ENCODE results near the gene WDR86.

WDR86 gene

DNA sequence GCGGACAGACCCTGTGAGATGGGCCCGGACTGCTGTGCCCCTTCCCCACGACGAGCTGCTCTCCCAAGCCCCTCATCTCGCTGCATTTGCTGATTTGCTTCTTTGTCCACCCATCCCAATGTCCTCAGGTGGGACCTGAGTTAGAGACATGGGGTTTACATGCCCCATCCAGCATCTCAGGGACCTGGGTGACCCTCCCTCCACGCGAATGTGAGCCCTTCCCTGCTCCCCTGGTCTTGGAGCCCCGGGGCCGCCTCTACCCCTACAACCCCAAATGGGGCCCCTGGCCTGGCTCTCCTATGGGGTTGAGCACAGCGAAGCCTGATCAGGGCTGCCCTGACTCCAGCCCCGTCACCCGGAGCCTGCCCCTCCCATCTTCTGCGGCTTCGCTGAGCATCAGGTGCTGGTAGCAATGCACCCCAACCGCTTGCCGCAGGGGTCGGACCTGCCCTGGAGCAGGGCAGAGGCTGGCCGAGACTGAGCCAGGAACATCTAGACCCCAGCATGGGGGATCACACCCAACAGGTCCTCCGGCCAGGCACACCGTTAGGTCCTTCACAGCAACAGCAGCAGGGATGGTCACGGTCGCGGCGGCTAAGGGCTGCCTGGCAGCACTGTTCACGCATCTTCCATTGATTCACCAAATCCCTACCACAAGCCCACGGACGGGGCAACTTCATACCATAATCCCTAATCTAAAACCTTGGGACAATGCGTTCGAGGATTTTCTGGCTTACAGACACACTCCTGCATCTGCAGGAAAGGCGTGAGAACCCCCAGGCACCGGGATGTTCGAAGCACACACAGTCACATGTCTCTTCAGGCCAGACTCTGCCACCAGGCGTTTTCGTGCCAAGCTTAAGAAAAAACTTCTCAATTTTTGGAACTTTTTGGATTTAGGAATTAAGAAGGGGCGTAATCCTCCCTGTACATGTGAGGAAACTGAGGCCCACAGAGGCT, 15.5 kb downstream of the WDR86 start:
- TF ChIP-seq, protein P1, sequence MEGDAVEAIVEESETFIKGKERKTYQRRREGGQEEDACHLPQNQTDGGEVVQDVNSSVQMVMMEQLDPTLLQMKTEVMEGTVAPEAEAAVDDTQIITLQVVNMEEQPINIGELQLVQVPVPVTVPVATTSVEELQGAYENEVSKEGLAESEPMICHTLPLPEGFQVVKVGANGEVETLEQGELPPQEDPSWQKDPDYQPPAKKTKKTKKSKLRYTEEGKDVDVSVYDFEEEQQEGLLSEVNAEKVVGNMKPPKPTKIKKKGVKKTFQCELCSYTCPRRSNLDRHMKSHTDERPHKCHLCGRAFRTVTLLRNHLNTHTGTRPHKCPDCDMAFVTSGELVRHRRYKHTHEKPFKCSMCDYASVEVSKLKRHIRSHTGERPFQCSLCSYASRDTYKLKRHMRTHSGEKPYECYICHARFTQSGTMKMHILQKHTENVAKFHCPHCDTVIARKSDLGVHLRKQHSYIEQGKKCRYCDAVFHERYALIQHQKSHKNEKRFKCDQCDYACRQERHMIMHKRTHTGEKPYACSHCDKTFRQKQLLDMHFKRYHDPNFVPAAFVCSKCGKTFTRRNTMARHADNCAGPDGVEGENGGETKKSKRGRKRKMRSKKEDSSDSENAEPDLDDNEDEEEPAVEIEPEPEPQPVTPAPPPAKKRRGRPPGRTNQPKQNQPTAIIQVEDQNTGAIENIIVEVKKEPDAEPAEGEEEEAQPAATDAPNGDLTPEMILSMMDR (IDR thresholded peaks at IDR 0.05; ENCODE audit: borderline replicate concordance, insufficient read depth, low read depth, low read length), result no peak
- H3K4me3 ChIP-seq (ENCODE audit: low read depth, low read length), result no peak overlapping the region

DNA sequence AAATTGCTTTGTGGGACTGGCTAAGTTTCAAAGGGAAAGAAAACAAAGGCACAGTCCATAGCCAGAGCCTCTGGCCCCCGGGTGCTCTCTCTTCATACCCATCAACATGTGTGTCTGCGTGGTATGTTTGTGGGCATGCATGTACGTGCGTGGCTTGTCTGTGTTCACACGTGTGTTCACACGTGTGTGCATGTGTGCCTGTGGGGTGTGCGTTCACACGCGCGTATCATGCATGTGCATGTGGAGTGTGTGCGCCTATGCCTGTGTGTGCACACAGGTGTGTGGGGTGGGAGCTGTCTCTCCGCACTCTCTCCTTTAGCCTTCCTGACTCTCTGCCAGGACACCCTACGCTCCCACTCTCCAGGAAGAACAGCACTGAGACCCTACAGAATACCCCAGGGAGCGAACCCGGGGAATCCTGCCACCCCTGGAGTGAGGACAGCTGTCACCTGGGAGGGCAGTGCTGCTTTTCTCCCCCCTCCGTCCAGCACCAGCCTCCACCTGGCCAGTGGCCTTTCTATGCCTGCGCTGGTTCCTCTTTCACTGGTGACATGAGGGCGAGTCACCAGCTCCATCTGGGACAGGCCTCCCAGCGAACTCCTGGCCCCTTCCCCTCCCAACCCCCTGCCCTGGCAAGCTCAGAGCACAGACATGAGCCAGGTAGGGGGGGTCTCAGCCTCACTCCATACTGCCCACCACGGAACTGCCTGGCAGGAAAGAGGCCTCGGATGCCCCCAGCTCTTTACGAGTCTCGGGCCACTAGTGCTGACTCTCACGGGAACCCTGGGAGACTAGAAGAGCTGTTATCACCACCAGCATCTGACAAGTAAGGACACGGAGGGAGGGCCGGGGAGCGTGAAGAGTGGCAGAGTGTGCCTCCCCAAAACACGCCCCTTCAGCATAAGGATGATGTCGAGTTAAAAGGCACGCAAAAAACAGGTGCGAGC, 16.5 kb downstream of the WDR86 start:
- TF ChIP-seq, protein P1 (IDR thresholded peaks at IDR 0.05; ENCODE audit: borderline replicate concordance, insufficient read depth, low read depth, low read length), result no peak
- no peak overlapping the region for H3K4me3 ChIP-seq (ENCODE audit: low read depth, low read length)

DNA sequence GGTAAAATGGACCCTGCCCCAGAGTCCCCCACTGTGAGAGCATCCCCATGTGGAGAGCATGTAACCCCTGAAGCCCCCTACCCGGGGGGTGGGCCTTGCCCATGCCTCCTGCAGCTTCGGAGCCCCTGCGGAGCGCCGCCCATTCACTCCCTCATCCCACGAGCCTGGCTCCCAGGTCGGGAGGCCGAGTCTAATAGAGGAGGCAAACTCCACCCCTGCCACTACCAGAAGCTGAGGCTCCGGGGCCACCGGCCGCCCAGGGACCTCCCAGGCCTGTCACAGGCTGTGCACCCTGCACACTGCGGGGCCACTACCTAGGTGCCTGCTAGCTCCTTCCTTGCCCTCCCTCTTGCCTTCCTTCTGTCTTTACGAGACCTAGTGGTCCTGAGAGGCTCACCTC, 17.4 kb downstream of the WDR86 start:
- TF ChIP-seq, protein P1 (IDR thresholded peaks at IDR 0.05; ENCODE audit: borderline replicate concordance, insufficient read depth, low read depth, low read length), result no peak
- no peak overlapping the region for H3K4me3 ChIP-seq (ENCODE audit: low read depth, low read length)

DNA sequence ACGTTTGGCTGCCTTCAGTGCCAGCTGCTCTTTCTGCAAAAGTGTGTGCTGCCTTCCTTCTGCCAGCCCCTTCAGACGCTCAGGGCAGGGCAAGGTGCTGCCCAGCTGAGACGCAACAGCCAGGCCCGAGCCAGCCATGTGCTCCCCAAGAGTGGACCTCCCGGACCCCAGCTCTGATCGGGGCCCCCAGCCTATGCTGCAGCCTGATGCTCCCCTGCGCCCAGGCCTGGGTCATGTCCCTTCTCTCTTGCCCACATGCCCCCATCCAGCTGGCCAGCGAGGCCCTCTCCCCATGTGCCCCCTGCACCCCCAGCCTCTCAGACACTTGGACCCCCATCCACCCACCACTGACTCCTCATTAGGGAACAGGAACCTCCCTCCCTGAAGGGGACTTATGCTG, 17.8 kb downstream of the WDR86 start:
- TF ChIP-seq, protein P1 (IDR thresholded peaks at IDR 0.05; ENCODE audit: borderline replicate concordance, insufficient read depth, low read depth, low read length), result no peak

DNA sequence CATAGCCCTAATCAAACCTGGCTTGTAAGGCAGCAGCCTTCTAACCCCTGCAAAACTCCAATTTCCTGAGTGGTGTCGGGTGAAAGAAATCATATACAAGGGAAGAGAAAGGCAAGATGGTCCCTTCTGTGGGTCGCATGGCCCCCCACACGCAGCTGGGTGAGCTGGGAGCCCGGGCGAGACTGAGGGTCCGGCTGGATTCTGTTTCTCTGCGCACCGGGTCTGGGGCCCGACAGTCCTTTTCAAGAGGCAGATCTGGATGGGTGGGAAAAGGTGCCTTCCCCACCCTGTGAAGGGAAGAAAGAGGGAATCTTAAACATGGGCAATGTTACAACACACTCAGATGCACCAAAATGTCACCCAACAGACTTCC, 18.5 kb downstream of the WDR86 start:
- TF ChIP-seq, protein P1 (IDR thresholded peaks at IDR 0.05; ENCODE audit: borderline replicate concordance, insufficient read depth, low read depth, low read length), result no peak
- H3K4me3 ChIP-seq (ENCODE audit: low read depth, low read length), result no peak overlapping the region

More for the DNA sequence above, 17.8 kb downstream of the WDR86 start:
- no peak overlapping the region for H3K4me3 ChIP-seq (ENCODE audit: low read depth, low read length)

DNA sequence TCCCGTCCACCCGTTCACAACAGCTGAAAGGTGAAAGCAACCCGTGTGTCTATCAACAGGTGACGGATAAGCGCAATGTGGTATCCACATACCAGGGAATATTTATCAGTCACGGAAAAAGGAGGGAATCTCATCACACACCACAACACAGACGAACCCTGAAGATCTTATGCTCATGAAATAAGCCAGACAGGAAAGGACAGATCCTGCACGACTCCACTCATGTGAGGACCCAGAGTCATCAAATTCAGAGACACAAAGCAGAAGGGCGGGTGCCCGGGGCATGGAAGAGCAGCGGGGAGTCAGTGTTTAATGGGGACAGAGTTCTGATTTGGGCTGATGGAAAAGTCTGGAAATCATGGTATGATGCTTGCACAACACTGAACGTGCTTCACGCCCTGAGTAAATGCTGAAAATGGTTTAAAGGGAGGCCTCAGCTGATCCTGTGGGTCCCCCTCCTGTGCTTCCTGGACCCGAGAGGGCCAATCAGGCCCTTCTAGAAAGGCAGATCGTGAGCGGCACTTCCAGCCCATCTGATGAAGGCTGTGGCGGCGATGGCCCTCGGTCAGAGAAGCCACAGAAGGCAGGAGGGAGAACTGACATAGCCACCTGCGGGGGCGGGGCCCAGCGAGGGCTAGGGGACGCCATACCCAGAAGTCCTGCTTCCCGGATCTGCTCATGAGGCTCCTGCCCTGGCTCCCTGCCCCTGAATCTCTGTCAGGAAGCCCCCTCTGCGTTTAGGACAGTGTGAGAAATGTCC, 19.1 kb downstream of the WDR86 start:
- TF ChIP-seq, protein P1 (IDR thresholded peaks at IDR 0.05; ENCODE audit: borderline replicate concordance, insufficient read depth, low read depth, low read length), result no peak
- no peak overlapping the region for H3K4me3 ChIP-seq (ENCODE audit: low read depth, low read length)
